CD4-positive, alpha-beta memory T cell (primary cell): ENCODE data around the gene TLL1. TPM values are rescaled to one million over a fixed set of nuclear protein-coding genes. Genes with fewer than 3 reads are reported as not detected.

Source experiments
- CTCF ChIA-PET: fragments of 350-600 bp; sonication (Branson Sonifier 250); formaldehyde crosslinking; loops from one replicate; lab custom pipeline; 2021; ENCODE audit warnings: inconsistent platforms; ENCODE audit not compliant: partially characterized antibody; lab: Charles Lee
- POLR2A ChIA-PET: fragments of 350-600 bp; sonication (Branson Sonifier 250); formaldehyde crosslinking; loops from one replicate; lab custom pipeline; 2021; ENCODE audit not compliant: partially characterized antibody; lab: Charles Lee
- DNase-seq, 5 donors: peaks; one replicate each; pipeline versions ENCODE4 v3.0.0 to v3.0.0-alpha.2; 2020 to 2022; ENCODE audit warnings: mixed read lengths in 1 of 5
- H3K27ac ChIP-seq: one replicate; pipeline ENCODE4 v1.7.0; 2013; ENCODE audit warnings: low read depth, low read length
- H3K27me3 ChIP-seq: 2 replicates; pipeline ENCODE4 v1.7.0; 2013; ENCODE audit warnings: mild to moderate bottlenecking, low read length, moderate library complexity; ENCODE audit not compliant: insufficient read depth
- H3K36me3 ChIP-seq: 2 replicates; pipeline ENCODE4 v1.7.0; 2013; ENCODE audit warnings: mild to moderate bottlenecking, low read length, moderate library complexity; ENCODE audit not compliant: insufficient read depth
- H3K4me1 ChIP-seq: 2 replicates; pipeline ENCODE4 v1.7.0; 2013; ENCODE audit warnings: mild to moderate bottlenecking, low read length, moderate library complexity; ENCODE audit not compliant: insufficient read depth
- H3K4me3 ChIP-seq, 2 donors: one replicate each; pipeline ENCODE4 v1.7.0; 2013; ENCODE audit warnings: low read length in 2 of 2, mild to moderate bottlenecking in 1 of 2
- H3K9me3 ChIP-seq, 2 donors: one replicate each; pipeline ENCODE4 v1.7.0; 2013; ENCODE audit warnings: low read length in 2 of 2, control low read depth in 1 of 2; ENCODE audit not compliant: control insufficient read depth in 1 of 2
- H3K27ac Mint-ChIP-seq, 7 donors: one replicate each; pipeline ENCODE4 v1.8.0; 2020 to 2021; ENCODE audit warnings: mixed read lengths in 7 of 7, mild to moderate bottlenecking in 6 of 7, inconsistent platforms in 3 of 7, moderate library complexity in 3 of 7
- H3K27me3 Mint-ChIP-seq, 2 donors: one replicate each; pipeline ENCODE4 v1.8.0; 2020 to 2021; ENCODE audit warnings: mixed read lengths in 2 of 2
- H3K36me3 Mint-ChIP-seq, 2 donors: one replicate each; pipeline ENCODE4 v1.8.0; 2020 to 2021; ENCODE audit warnings: mixed read lengths in 2 of 2, inconsistent platforms in 1 of 2, mild to moderate bottlenecking in 1 of 2
- H3K4me1 Mint-ChIP-seq, 4 donors: one replicate each; pipeline ENCODE4 v1.8.0; 2020 to 2021; ENCODE audit warnings: mixed read lengths in 4 of 4, mild to moderate bottlenecking in 1 of 4
- H3K4me3 Mint-ChIP-seq, 8 donors: one replicate each; pipeline ENCODE4 v1.8.0; 2020 to 2021; ENCODE audit warnings: mixed read lengths in 8 of 8, mild to moderate bottlenecking in 7 of 8, moderate library complexity in 6 of 8, inconsistent platforms in 3 of 8
- H3K9me3 Mint-ChIP-seq, 8 donors: one replicate each; pipeline ENCODE4 v1.8.0; 2020 to 2021; ENCODE audit warnings: mixed read lengths in 8 of 8, mild to moderate bottlenecking in 5 of 8, inconsistent platforms in 3 of 8, moderate library complexity in 1 of 8
- intact Hi-C: fragments of 100-400 bp; cut with micrococcal nuclease; formaldehyde crosslinking; loops from one replicate; pipeline ENCODE4 v1.15.1; 2023
- polyA plus RNA-seq, 2 donors: library from polyadenylated mRNA; unstranded; fragments of 300-500 nt; fragmentation: Illumina TruSeq; gene quantifications; one replicate each; pipeline ENCODE4 v1.2.3, GENCODE V29; 2021
- total RNA-seq, 2 experiments: library from RNA; stranded (reverse); gene quantifications; one replicate each; pipeline ENCODE4 v1.2.3, GENCODE V29; 2021

TLL1 gene
- total and polyA plus RNA-seq, 4 experiments from 2014 or later: not detected

- no peak for DNase-seq
- no peaks in the 10 kb centered on the region for H3K27me3 ChIP-seq
- ChIA-PET POLR2A (no interaction called here), CTCF (no interaction called here)
- no peak overlapping the region for H3K27ac ChIP-seq
- no peak overlapping the region for H3K27ac Mint-ChIP-seq
- no peaks in the 10 kb centered on the region for H3K4me1 ChIP-seq
- H3K36me3 Mint-ChIP-seq: no peaks in the 10 kb centered on the region
- no peak overlapping the region for H3K4me3 ChIP-seq
- H3K27me3 Mint-ChIP-seq: no peaks in the 10 kb centered on the region
- H3K4me1 Mint-ChIP-seq: no peaks in the 10 kb centered on the region
- H3K9me3 Mint-ChIP-seq: peaks cover 0 to 26% (median 8%) of the 10 kb centered on the region in 8 donors
- no peaks in the 10 kb centered on the region for H3K36me3 ChIP-seq
- H3K9me3 ChIP-seq: peaks cover 0 to 6% of the 10 kb centered on the region in 2 donors
- no peak overlapping the region for H3K4me3 Mint-ChIP-seq
- intact Hi-C loops: no loop called here
These were observed 21.1 kb downstream of the TLL1 start for GRCh38 chr4:165894159-165894558.

GRCh38 chr4:165905405-165906027, 32.5 kb downstream of the TLL1 start:
- Histone ChIP-seq H3K27ac (no peak overlapping the region), H3K4me3 (no peak overlapping the region), H3K9me3 (no peaks in the 10 kb centered on the region), H3K27me3 (no peaks in the 10 kb centered on the region), H3K4me1 (no peaks in the 10 kb centered on the region), H3K36me3 (no peaks in the 10 kb centered on the region)
- H3K4me1 Mint-ChIP-seq: no peaks in the 10 kb centered on the region
- H3K9me3 Mint-ChIP-seq: peaks cover 0 to 10% (median under 1%) of the 10 kb centered on the region in 8 donors
- DNase-seq: no peak
- H3K36me3 Mint-ChIP-seq: no peaks in the 10 kb centered on the region
- POLR2A ChIA-PET: no interaction called here
- H3K27ac Mint-ChIP-seq: no peak overlapping the region
- intact Hi-C loops: no loop called here
- no peak overlapping the region for H3K4me3 Mint-ChIP-seq
- H3K27me3 Mint-ChIP-seq: no peaks in the 10 kb centered on the region
- CTCF ChIA-PET: no interaction called here

DNA sequence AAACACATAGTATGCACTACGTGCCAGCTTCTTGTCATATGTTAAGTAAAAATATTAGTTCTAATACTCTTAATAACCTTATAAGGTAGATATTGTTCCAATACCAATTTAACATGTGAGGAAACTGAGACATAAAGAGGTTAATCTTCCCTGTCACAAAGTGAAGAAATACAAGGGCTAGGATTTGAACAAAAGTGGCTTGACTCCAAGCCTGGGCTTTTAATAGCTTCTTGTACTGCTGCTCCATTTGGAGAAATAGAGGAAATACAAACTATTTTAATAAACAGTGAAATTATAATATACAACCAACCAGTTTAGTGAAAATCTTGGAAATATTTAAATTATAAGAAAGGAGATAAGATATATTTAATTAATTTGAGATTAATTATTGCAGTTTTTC, 33.2 kb downstream of the TLL1 start:
- H3K4me1 ChIP-seq: no peaks in the 10 kb centered on the region
- POLR2A ChIA-PET: no interaction called here
- CTCF ChIA-PET: no interaction called here
- H3K9me3 ChIP-seq: no peaks in the 10 kb centered on the region
- H3K4me3 ChIP-seq: no peak overlapping the region
- Mint-ChIP-seq H3K27ac (no peak overlapping the region), H3K4me3 (no peak overlapping the region), H3K4me1 (no peaks in the 10 kb centered on the region), H3K9me3 (peaks cover 0 to 7% (median under 1%) of the 10 kb centered on the region in 8 donors), H3K36me3 (no peaks in the 10 kb centered on the region), H3K27me3 (no peaks in the 10 kb centered on the region)
- H3K27ac ChIP-seq: no peak overlapping the region
- intact Hi-C loops: no loop called here
- no peak for DNase-seq
- H3K27me3 ChIP-seq: no peaks in the 10 kb centered on the region
- H3K36me3 ChIP-seq: no peaks in the 10 kb centered on the region

GRCh38 chr4:165909947-165910346, 36.9 kb downstream of the TLL1 start:
- ChIA-PET CTCF (no interaction called here), POLR2A (no interaction called here)
- intact Hi-C loops: no loop called here
- no peak overlapping the region for H3K4me3 Mint-ChIP-seq
- H3K27ac Mint-ChIP-seq: no peak overlapping the region
- H3K27me3 Mint-ChIP-seq: no peaks in the 10 kb centered on the region
- Histone ChIP-seq H3K27me3 (no peaks in the 10 kb centered on the region), H3K9me3 (no peaks in the 10 kb centered on the region), H3K4me1 (no peaks in the 10 kb centered on the region), H3K36me3 (no peaks in the 10 kb centered on the region), H3K27ac (no peak overlapping the region), H3K4me3 (no peak overlapping the region)
- peaks cover 0 to 3% (median 0%) of the 10 kb centered on the region in 8 donors for H3K9me3 Mint-ChIP-seq
- H3K4me1 Mint-ChIP-seq: no peaks in the 10 kb centered on the region
- no peak for DNase-seq
- no peaks in the 10 kb centered on the region for H3K36me3 Mint-ChIP-seq

- peaks cover 0 to 3% (median 0%) of the 10 kb centered on the region in 8 donors for H3K9me3 Mint-ChIP-seq
- intact Hi-C loops: no loop called here
- CTCF ChIA-PET: no interaction called here
- Histone ChIP-seq H3K4me1 (no peaks in the 10 kb centered on the region), H3K27ac (no peak overlapping the region), H3K9me3 (no peaks in the 10 kb centered on the region), H3K36me3 (no peaks in the 10 kb centered on the region), H3K27me3 (no peaks in the 10 kb centered on the region), H3K4me3 (no peak overlapping the region)
- H3K4me1 Mint-ChIP-seq: no peaks in the 10 kb centered on the region
- no peak overlapping the region for H3K27ac Mint-ChIP-seq
- POLR2A ChIA-PET: no interaction called here
- no peaks in the 10 kb centered on the region for H3K27me3 Mint-ChIP-seq
- no peak for DNase-seq
- no peaks in the 10 kb centered on the region for H3K36me3 Mint-ChIP-seq
- H3K4me3 Mint-ChIP-seq: no peak overlapping the region
These were observed 42.2 kb downstream of the TLL1 start for GRCh38 chr4:165915215-165915614.

DNA sequence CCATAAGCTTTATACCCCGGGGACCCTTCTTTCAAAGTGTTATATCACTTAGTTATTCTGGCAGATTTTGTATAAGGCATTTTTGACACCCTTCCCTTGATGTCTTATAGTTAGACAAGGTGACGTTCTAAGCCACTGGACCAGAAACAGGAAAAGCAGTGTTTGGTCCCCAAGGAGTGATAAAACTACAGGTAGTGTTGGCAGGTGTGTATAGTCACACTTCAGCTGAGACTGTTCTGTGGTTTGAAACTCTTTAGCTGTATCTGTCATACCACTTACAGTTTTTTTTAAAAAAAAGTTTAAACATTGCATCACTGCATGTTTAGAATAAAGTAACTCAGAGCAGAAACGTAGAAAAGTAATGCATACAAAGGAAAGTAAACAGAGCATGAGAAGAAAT, 48.5 kb downstream of the TLL1 start:
- no peaks in the 10 kb centered on the region for H3K9me3 ChIP-seq
- peaks cover 0 to 6% (median 0%) of the 10 kb centered on the region in 8 donors for H3K9me3 Mint-ChIP-seq
- H3K27ac Mint-ChIP-seq: no peak overlapping the region
- no peak overlapping the region for H3K27ac ChIP-seq
- ChIA-PET POLR2A (no interaction called here), CTCF (no interaction called here)
- intact Hi-C loops: no loop called here
- H3K4me1 Mint-ChIP-seq: no peaks in the 10 kb centered on the region
- H3K4me3 Mint-ChIP-seq: no peak overlapping the region
- no peaks in the 10 kb centered on the region for H3K36me3 Mint-ChIP-seq
- no peaks in the 10 kb centered on the region for H3K27me3 Mint-ChIP-seq
- no peaks in the 10 kb centered on the region for H3K36me3 ChIP-seq
- no peaks in the 10 kb centered on the region for H3K27me3 ChIP-seq
- no peak overlapping the region for H3K4me3 ChIP-seq
- no peak for DNase-seq
- H3K4me1 ChIP-seq: no peaks in the 10 kb centered on the region

GRCh38 chr4:165922747-165923146, 49.7 kb downstream of the TLL1 start:
- no peaks in the 10 kb centered on the region for H3K36me3 ChIP-seq
- Mint-ChIP-seq H3K4me3 (no peak overlapping the region), H3K27me3 (no peaks in the 10 kb centered on the region), H3K27ac (no peak overlapping the region), H3K4me1 (no peaks in the 10 kb centered on the region), H3K36me3 (no peaks in the 10 kb centered on the region), H3K9me3 (peaks cover 0 to 6% (median 0%) of the 10 kb centered on the region in 8 donors)
- H3K4me3 ChIP-seq: no peak overlapping the region
- POLR2A ChIA-PET: no interaction called here
- DNase-seq: no peak
- H3K9me3 ChIP-seq: no peaks in the 10 kb centered on the region
- H3K4me1 ChIP-seq: no peaks in the 10 kb centered on the region
- CTCF ChIA-PET: no interaction called here
- no peak overlapping the region for H3K27ac ChIP-seq
- H3K27me3 ChIP-seq: no peaks in the 10 kb centered on the region
- intact Hi-C loops: no loop called here
